Panc1 (cell line): ENCODE data around the gene CFAP74. TPM values are rescaled to one million over a fixed set of nuclear protein-coding genes. Genes with fewer than 3 reads are reported as not detected.

Experiments used
- ATAC-seq: fragments of 200-7000 bp; cut with Tn5 transposase; 2 replicates; pipeline ENCODE4 v1.9.1; 2020; ENCODE audit warnings: mild to moderate bottlenecking, moderate library complexity
- BruUV-seq: library from RNA; stranded (reverse); fragments of 400-500 nt; replicated peaks from 2 replicates; lab custom pipeline; 2021; lab: Mats Ljungman, UMichigan
- CTCF ChIA-PET: fragments of 300-600 bp; sonication (Branson Sonifier 250); formaldehyde crosslinking; loops from one replicate; lab custom pipeline; 2022; ENCODE audit warnings: antibody characterized with exemption; lab: Charles Lee
- POLR2A ChIA-PET: fragments of 300-600 bp; sonication (Branson Sonifier 250); formaldehyde crosslinking; loops from one replicate; lab custom pipeline; 2022; ENCODE audit warnings: antibody characterized with exemption; lab: Charles Lee
- DNase-seq: peaks from one replicate; pipeline ENCODE4 v3.0.0-alpha.2; 2010; ENCODE audit warnings: low read depth, low spot score
- H3K27ac ChIP-seq: 2 replicates; pipeline ENCODE4 v1.5.1; 2011; ENCODE audit warnings: mild to moderate bottlenecking, low read length, inconsistent platforms
- H3K27me3 ChIP-seq: fragments of 200-500 bp; sonication (Bioruptor generic); 2 replicates; pipeline ENCODE4 v1.6.0; 2014; ENCODE audit warnings: low read length, inconsistent platforms; ENCODE audit not compliant: control insufficient read depth, insufficient read depth
- H3K36me3 ChIP-seq: fragments of 200-500 bp; sonication (Bioruptor generic); 2 replicates; pipeline ENCODE4 v1.5.1; 2014; ENCODE audit warnings: inconsistent platforms, mild to moderate bottlenecking, low read length, moderate library complexity; ENCODE audit not compliant: control insufficient read depth, insufficient read depth
- H3K4me1 ChIP-seq: 2 replicates; pipeline ENCODE4 v1.5.1; 2011; ENCODE audit warnings: inconsistent platforms, mild to moderate bottlenecking, low read length, moderate library complexity; ENCODE audit not compliant: control insufficient read depth, insufficient read depth
- H3K4me3 ChIP-seq, 2 experiments: 2 replicates each; pipeline ENCODE4 v1.5.1; 2011 to 2012; ENCODE audit warnings: low read depth in 2 of 2, low read length in 2 of 2, mild to moderate bottlenecking in 2 of 2, inconsistent platforms in 1 of 2, moderate library complexity in 1 of 2
- H3K9me3 ChIP-seq: fragments of 200-500 bp; sonication (Bioruptor generic); 2 replicates; pipeline ENCODE4 v1.5.1; 2014; ENCODE audit warnings: low read depth, mild to moderate bottlenecking, inconsistent platforms, low read length, moderate library complexity; ENCODE audit not compliant: control insufficient read depth, insufficient read depth
- CTCF ChIP-seq: fragments of 450-650 bp; IDR thresholded peaks from 2 replicates; pipeline ENCODE4 v1.5.1; 2017; ENCODE audit warnings: mild to moderate bottlenecking
- POLR2AphosphoS5 ChIP-seq: IDR thresholded peaks from 2 replicates; pipeline ENCODE4 v1.6.1; 2012; ENCODE audit warnings: mild to moderate bottlenecking, low read depth, low read length, moderate library complexity
- REST ChIP-seq, 2 experiments: IDR thresholded peaks; 2 replicates each; pipeline ENCODE4 v1.6.1; 2011 to 2012; ENCODE audit warnings: low read depth in 2 of 2, control low read depth in 1 of 2, low read length in 1 of 2, mild to moderate bottlenecking in 1 of 2, moderate library complexity in 1 of 2; ENCODE audit not compliant: insufficient read depth in 1 of 2
- SIN3A ChIP-seq: IDR thresholded peaks from 2 replicates; pipeline ENCODE4 v1.6.1; 2012; ENCODE audit warnings: low read depth, mild to moderate bottlenecking, low read length, moderate library complexity, borderline replicate concordance; ENCODE audit not compliant: insufficient read depth
- TCF7L2 ChIP-seq: IDR thresholded peaks from 2 replicates; pipeline ENCODE4 v1.6.1; 2011; ENCODE audit warnings: mild to moderate bottlenecking, low read depth, low read length, inconsistent platforms
- in situ Hi-C: cut with HindIII; loops from 2 replicates; pipeline ENCODE4 v1.10.0; 2016; ENCODE audit warnings: low sequenced_read_pairs, low pct_unique_long_range_greater_than_20kb
- intact Hi-C: fragments of 100-400 bp; cut with micrococcal nuclease; formaldehyde crosslinking; loops from one replicate; pipeline ENCODE4 v1.10.0; 2022; ENCODE audit not compliant: unreplicated experiment
- total RNA-seq: library from RNA; stranded (reverse); gene quantifications from one replicate; pipeline ENCODE4 v1.2.1, GENCODE V29; 2021; ENCODE audit not compliant: unreplicated experiment

The CFAP74 gene
- total RNA-seq, 1 experiment from 2014 or later = not detected

DNA sequence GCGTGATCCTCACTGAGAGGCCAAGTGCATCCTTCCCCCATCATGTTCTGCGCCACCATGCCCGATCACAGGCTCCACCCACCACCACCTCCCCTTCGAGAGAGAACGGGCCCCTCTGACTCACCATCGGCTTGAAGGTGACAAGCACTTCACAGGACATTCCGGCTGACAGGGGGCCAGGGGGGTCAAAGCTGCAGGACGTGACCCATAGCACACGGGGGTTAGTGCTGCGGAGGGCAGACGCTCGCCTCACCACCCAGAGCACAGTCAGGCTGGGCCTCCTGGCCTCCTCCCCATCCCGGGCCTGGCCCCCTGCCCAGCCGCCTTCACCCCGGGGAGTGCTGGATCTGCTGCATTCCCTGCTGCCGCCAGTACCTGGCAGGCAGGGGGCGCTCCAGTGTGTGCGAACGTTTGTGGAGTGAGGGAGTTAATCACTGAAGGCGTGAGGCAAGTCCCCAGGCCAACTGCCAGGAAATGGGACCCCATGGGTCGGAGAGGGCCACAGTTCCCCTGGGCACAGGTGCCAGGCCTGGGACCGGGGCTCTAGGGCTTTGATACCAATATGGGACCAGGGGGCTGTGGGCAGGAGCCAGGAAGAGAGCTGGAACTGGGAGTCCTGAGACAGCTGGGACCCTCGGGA lies 43.6 kb downstream of the CFAP74 start:
- peak overlapping the region in 1 of 2 experiments; percentile 22; a peak in 1 of 4 replicates for H3K4me3 ChIP-seq
- no peaks in the 10 kb centered on the region for H3K27me3 ChIP-seq
- ChIA-PET POLR2A (no interaction called here), CTCF (interaction anchor here (0.7 to 3.0 kb wide), 4 partner anchors 8 to 87 kb away, joined by 3 to 31 read pairs (median 4); no protein-coding TSS in a partner anchor)
- DNase-seq (no peak), ATAC-seq (peak; percentile 93)
- intact Hi-C loops = loop anchor here (2.0 kb wide), 1 partner anchor 85 kb away; no protein-coding TSS in a partner anchor
- in situ Hi-C loops = no loop called here
- H3K9me3 ChIP-seq = no peaks in the 10 kb centered on the region
- H3K27ac ChIP-seq = no peak overlapping the region
- TF ChIP-seq TCF7L2 = no peak
- peak; percentile 96 for TF ChIP-seq CTCF
- TF ChIP-seq REST (IDR thresholded peaks at IDR 0.05; ENCODE audit: insufficient read depth in 1 of 2, low read depth in 2 of 2, low read length in 1 of 2) = no peak
- no peak for TF ChIP-seq POLR2AphosphoS5
- no peak for TF ChIP-seq SIN3A
- peaks cover 10% of the 10 kb centered on the region for H3K4me1 ChIP-seq
- no TSS peak for BruUV-seq
- no peaks in the 10 kb centered on the region for H3K36me3 ChIP-seq

DNA sequence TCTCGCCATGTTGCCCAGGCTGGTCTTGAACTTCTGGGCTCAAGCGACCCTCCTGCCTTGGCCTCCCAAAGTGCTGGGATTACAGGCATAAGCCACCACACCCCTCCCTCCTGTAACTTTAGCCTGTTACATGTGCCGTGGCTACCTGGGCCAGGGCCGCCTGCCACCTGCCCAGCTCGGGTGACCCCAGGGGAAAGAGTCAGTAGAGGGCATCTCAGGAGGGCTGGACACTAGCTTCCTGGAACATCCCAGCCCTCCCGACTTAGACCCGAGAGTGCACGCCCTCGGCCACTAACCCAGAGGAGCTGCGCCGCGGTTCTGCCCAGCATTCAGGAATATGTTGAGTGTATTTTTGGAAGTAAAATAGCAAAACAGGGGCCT lies 44.1 kb downstream of the CFAP74 start:
- no peak for TF ChIP-seq CTCF
- no peak for TF ChIP-seq TCF7L2
- TF ChIP-seq SIN3A = no peak
- no peak for TF ChIP-seq POLR2AphosphoS5
- no peak for TF ChIP-seq REST (IDR thresholded peaks at IDR 0.05; ENCODE audit: insufficient read depth in 1 of 2, low read depth in 2 of 2, low read length in 1 of 2)
- BruUV-seq = no TSS peak
- DNase-seq = no peak
- no peaks in the 10 kb centered on the region for H3K36me3 ChIP-seq
- H3K27ac ChIP-seq = no peak overlapping the region
- no peaks in the 10 kb centered on the region for H3K27me3 ChIP-seq
- in situ Hi-C loops (no loop called here), intact Hi-C loops (no loop called here)
- no peak for ATAC-seq
- peak overlapping the region in 1 of 2 experiments; percentile 22; a peak in 1 of 4 replicates for H3K4me3 ChIP-seq
- ChIA-PET CTCF (interaction anchor here (0.7 to 3.0 kb wide), 2 partner anchors 9 to 86 kb away, joined by 3 to 31 read pairs; no protein-coding TSS in a partner anchor), POLR2A (no interaction called here)
- H3K9me3 ChIP-seq = no peaks in the 10 kb centered on the region
- H3K4me1 ChIP-seq = peaks cover 10% of the 10 kb centered on the region
